GM19372 (cell line): Measurements from ENCODE around the gene HEPHL1.

Experiments used
- ATAC-seq: cut with Tn5 transposase; IDR thresholded peaks from one replicate; pipeline ENCODE4 v1.9.1; 2021; ENCODE audit warnings: mild to moderate bottlenecking, low read depth, moderate library complexity; ENCODE audit not compliant: unreplicated experiment

HEPHL1 gene

DNA sequence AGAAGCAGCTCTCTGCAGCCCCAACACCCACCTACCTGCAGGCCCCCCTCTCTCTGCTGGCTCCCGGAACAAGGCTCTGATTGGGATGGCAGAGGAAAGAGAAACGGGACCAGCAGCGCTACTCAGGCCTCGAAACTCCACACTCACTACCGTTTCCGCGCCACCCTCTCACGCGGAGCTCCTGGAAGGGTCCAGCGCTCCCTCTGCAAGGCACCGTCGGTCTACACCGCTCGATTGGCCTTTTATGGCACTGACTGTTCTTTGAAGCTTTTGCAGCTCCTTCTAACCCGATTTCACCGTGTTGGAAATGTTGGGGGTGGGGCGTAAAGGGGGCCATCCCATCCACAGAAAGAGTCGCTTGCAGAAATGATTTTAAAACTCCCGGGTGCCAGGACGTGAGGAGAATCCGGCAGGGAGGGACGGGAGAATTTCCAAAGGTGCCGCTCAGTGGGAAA lies 107.2 kb downstream of the HEPHL1 start:
- peak; percentile 23 for ATAC-seq

GRCh38 chr11:94128746-94129511 lies 107.8 kb downstream of the HEPHL1 start, which contains the start of gene PANX1:
PANX1 (plus strand) TSS chr11:94128841; CDS start chr11:94129313, 472 bp downstream.
- peak; percentile 70 for ATAC-seq

- no peak for ATAC-seq
Measured at GRCh38 chr11:94129512-94130297, 108.6 kb downstream of the HEPHL1 start.

DNA sequence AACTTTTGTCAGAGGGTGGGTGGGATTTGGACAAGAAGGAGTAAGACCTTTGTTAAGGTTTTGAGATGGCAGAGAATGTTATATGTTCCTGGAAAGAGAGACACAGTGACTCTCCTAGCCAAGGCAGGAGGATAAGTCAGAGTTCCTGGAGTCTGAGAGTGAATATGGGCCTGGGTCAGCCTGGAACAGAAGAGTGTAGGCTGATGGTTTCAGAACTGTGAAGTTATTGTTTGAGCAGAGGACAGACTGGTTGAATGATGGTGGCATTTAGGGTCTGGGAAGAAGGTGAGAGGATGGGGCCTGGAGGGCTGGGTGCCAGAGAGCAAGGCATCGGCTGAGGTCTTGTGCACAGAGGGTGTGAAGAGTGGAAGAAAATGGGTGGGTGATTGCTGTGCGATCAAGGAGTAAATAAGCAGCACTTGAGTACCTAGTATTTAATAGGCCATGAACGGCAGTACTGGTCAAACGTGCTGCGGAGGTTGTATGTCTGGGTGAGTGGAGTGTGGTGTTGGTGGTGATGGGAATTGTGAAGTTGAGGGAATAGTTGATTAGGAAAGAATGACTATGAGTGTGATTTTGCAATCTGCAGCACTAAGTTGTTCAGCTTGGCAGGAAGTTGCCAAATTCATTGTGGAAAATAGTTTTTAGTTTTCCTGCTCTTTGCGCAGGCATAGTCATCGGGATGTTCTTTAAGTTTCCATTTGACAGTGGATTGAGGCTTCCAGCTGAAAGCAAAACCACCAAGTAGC lies 109.3 kb downstream of the HEPHL1 start:
- ATAC-seq, result no peak

- ATAC-seq, result no peak
Measured at GRCh38 chr11:94131047-94131717, 110.0 kb downstream of the HEPHL1 start.

GRCh38 chr11:94131718-94132115 lies 110.6 kb downstream of the HEPHL1 start:
- ATAC-seq, result no peak

GRCh38 chr11:94132152-94132558 lies 111.0 kb downstream of the HEPHL1 start:
- no peak for ATAC-seq

DNA sequence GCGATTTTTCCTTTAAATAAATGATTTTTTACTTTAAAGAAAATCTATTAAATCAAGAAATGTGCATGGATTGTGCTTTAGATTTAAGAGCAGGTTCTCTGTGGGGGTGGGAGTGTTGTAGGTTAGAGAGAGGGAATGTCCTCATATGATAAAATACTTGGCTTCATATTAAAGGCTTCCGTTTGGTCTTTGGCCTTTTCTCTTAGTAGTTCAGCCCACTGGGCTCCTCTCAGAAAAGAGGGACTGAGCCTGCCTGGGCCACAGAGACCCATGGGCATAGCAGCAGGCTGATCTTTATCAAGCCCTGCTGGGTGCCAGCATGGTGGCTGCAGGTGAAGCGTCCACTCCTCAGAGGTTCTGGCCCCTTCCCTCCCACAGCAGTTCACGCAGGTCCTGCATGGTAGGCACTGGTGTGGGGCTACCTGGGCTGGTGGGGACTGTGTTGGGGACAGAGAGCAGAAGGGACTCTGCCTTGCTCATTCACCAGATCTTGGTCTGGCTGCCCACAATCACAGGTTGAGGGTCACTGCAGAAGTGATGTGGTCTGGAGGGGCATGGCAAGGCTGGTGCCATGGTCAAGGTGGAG lies 111.8 kb downstream of the HEPHL1 start:
- no peak for ATAC-seq

- no peak for ATAC-seq
Measured at GRCh38 chr11:94133752-94134151, 112.6 kb downstream of the HEPHL1 start.

GRCh38 chr11:94134651-94135512 lies 113.7 kb downstream of the HEPHL1 start:
- peak; percentile 56 for ATAC-seq

GRCh38 chr11:94139416-94139815 lies 118.3 kb downstream of the HEPHL1 start:
- ATAC-seq, result no peak

- no peak for ATAC-seq
Measured at GRCh38 chr11:94140154-94140655, 119.1 kb downstream of the HEPHL1 start.

DNA sequence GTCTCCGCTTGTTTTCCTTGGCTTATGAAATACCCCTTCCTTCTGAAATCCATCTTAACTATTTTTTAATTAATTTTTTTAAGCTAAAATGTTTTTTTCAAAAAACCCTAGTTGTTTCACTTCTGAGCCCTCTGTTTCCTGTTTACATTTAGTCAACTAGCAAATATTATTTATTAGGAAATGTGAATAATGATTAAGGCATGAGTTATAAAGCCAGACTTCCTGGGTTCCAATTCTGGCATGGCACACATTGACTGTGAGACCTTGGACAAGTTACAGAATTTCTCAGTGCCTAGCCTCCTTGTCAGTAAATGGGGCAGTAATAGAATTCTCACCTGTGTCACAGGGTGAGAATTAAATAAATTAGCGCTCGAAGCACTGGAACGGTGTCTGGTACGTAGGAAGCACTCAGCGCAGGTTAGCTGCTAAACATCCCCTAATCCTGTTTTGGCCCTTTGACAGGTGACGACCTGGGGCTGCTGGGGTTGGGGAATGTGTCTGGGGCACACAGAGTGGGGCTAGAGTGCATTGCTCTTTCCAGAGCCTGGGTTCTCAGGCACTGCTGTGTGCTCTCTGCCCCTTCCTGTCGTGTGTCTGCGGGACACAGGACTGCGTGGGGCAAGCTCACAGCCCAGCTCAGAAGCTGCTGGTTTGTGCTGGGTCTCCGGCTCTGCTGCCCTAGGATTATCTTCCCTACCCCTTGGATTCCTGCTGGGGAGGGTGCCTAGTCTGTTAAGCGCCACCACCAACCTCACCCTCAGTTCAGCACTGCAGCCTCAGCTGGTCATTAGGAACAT lies 120.6 kb downstream of the HEPHL1 start:
- no peak for ATAC-seq

DNA sequence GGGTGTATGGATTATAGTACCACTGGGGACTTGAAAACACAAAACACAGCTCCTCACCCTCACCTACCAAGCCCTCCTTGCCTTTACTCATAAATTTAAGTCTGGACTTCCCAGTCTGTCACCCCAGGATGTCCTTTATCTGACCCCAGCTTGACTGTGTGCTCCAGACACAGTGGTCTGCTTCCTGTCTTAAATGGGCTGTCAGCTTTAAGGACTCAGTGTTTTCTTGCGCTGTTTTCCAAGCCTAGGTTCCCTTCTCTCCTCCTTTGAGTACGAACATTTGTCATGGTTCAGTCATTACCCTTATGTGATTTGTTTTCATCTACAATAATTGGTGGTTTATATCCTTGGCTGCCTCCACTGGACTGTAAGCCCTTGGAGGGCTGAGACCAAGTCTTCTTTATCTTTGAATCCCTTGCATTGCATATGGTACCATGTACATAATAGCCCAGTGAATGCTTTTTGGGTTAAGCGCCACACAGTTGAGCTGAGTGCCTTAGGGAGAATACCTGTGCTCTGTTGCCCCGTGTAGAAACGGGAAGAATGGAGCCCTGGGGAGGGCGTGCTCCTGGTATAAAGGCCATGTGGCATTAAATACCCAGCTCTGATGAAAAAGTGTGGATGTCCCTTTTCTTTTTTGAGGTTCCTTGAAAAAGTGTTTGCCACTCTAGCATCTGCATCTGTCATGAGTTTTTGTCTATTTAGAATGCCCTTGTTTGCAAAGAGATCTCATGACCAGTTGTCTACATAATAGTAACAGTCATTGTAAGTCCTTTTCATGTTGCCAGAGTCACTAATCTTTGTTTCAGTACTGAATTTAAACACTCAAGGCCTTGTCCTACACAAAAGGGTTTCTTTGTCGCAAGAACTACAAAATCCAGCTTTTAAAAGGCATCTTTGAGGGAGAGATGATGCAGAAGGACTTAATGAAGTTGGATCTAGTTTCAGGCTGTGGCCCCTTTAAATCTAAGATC lies 121.4 kb downstream of the HEPHL1 start:
- no peak for ATAC-seq

- ATAC-seq, result no peak
Measured at GRCh38 chr11:94144216-94144615, 123.1 kb downstream of the HEPHL1 start.

GRCh38 chr11:94144664-94145063 lies 123.5 kb downstream of the HEPHL1 start:
- no peak for ATAC-seq

- ATAC-seq, result no peak
Measured at GRCh38 chr11:94145431-94145830, 124.3 kb downstream of the HEPHL1 start.
